GM12878 (cell line): ENCODE data around the gene KATNA1. TPM values are rescaled to one million over a fixed set of nuclear protein-coding genes. Genes with fewer than 3 reads are reported as not detected.

Experiments used
- ATAC-seq: fragments of 200-7000 bp; cut with Tn5 transposase; 3 replicates; pipeline ENCODE4 v1.9.1; 2020; ENCODE audit warnings: mild to moderate bottlenecking, moderate library complexity
- BruUV-seq: library from RNA; stranded (reverse); fragments of 400-500 nt; replicated peaks from 2 replicates; lab custom pipeline; 2021; lab: Mats Ljungman, UMichigan
- CTCF ChIA-PET: fragments of 300-600 bp; sonication (Branson Sonifier 250); formaldehyde crosslinking; extraction: SDS; loops from one replicate; lab custom pipeline; 2021; ENCODE audit warnings: inconsistent platforms; lab: Yijun Ruan, JAX
- POLR2A ChIA-PET: fragments of 350-600 bp; formaldehyde crosslinking; extraction: SDS; loops from one replicate; lab custom pipeline; 2021; ENCODE audit warnings: inconsistent platforms; lab: Charles Lee
- RAD21 ChIA-PET: fragments of 300-600 bp; sonication (Branson Sonifier 250); formaldehyde crosslinking; loops from one replicate; lab custom pipeline; 2023; ENCODE audit warnings: antibody characterized with exemption; ENCODE audit not compliant: unreplicated experiment; lab: Charles Lee
- SMC1A ChIA-PET: fragments of 300-600 bp; sonication (Branson Sonifier 250); formaldehyde crosslinking; loops from one replicate; lab custom pipeline; 2023; ENCODE audit not compliant: unreplicated experiment, uncharacterized antibody; lab: Charles Lee
- DNase-seq: peaks from one replicate; pipeline ENCODE4 v3.0.0-alpha.2; 2011; ENCODE audit warnings: low read depth, low spot score
- FAIRE-seq: peaks from 3 replicates; lab custom pipeline; 2011; peaks lifted over from hg19 to GRCh38; lab: Jason Lieb, UNC
- H2AFZ ChIP-seq: 2 replicates; pipeline ENCODE4 v1.6.0; 2011; ENCODE audit warnings: low read depth, low read length, control low read depth; ENCODE audit not compliant: control insufficient read depth
- H3K27ac ChIP-seq: 2 replicates; pipeline ENCODE4 v1.5.1; 2011; ENCODE audit warnings: control low read depth; ENCODE audit not compliant: control insufficient read depth, insufficient read depth
- H3K27me3 ChIP-seq, 2 experiments: replicated peaks in 1 of 2; 2 replicates each; pipeline versions ENCODE4 v1.6.0 to v1.6.1; 2011; ENCODE audit warnings: low read length in 1 of 2; ENCODE audit not compliant: control insufficient read depth in 2 of 2, insufficient read depth in 2 of 2
- H3K36me3 ChIP-seq, 2 experiments: 2 replicates each; pipeline ENCODE4 v1.5.1; 2011; ENCODE audit warnings: low read length in 1 of 2; ENCODE audit not compliant: control insufficient read depth in 2 of 2, insufficient read depth in 2 of 2
- H3K4me1 ChIP-seq: 2 replicates; pipeline ENCODE4 v1.6.1; 2011; ENCODE audit warnings: mild to moderate bottlenecking, low read length, moderate library complexity, mixed read lengths; ENCODE audit not compliant: control insufficient read depth, insufficient read depth
- H3K4me2 ChIP-seq: 2 replicates; pipeline ENCODE4 v1.6.0; 2011; ENCODE audit warnings: control low read depth; ENCODE audit not compliant: control insufficient read depth, insufficient read depth
- H3K4me3 ChIP-seq: fragments of 200-600 bp; sonication (generic); 2 replicates; pipeline ENCODE4 v1.5.1; 2016
- H3K79me2 ChIP-seq: 2 replicates; pipeline ENCODE4 v1.6.0; 2011; ENCODE audit warnings: low read length; ENCODE audit not compliant: control insufficient read depth, insufficient read depth
- H3K9ac ChIP-seq: 2 replicates; pipeline ENCODE4 v1.8.0; 2011; ENCODE audit warnings: low read length, control low read depth, mixed read lengths; ENCODE audit not compliant: control insufficient read depth, insufficient read depth
- H3K9me3 ChIP-seq: replicated peaks from 3 replicates; pipeline ENCODE4 v1.5.1; 2011; ENCODE audit warnings: mild to moderate bottlenecking, low read length; ENCODE audit not compliant: control insufficient read depth, insufficient read depth
- H4K20me1 ChIP-seq: 2 replicates; pipeline ENCODE4 v1.6.0; 2011; ENCODE audit not compliant: control insufficient read depth, insufficient read depth
- CHD4 ChIP-seq: fragments of 200-600 bp; sonication (generic); IDR thresholded peaks from 2 replicates; pipeline ENCODE4 v1.6.1; 2016; ENCODE audit warnings: mild to moderate bottlenecking
- MEF2A ChIP-seq: IDR thresholded peaks from 2 replicates; pipeline ENCODE4 v1.6.1; 2011; ENCODE audit warnings: low read depth, mild to moderate bottlenecking, low read length, moderate library complexity; ENCODE audit not compliant: insufficient read depth
- MEF2B ChIP-seq: fragments of 450-650 bp; IDR thresholded peaks from 2 replicates; pipeline ENCODE4 v1.6.1; 2018; ENCODE audit warnings: mild to moderate bottlenecking, moderate library complexity; ENCODE audit not compliant: partially characterized antibody, poor library complexity, severe bottlenecking
- RELA ChIP-seq: fragments of 450-650 bp; IDR thresholded peaks from 2 replicates; pipeline ENCODE4 v1.8.0; 2014; ENCODE audit warnings: borderline replicate concordance; ENCODE audit not compliant: partially characterized antibody
- WGBS: methylation state at CpG from one replicate; pipeline ENCODE4 v1.1.6; 2016; ENCODE audit warnings: low lambda C conversion rate; ENCODE audit not compliant: insufficient replicate concordance, insufficient coverage; ENCODE audit errors: missing lambda C conversion rate; 5-methylcytosine and 5-hydroxymethylcytosine counted together
- in situ Hi-C: fragments of 300-500 bp; cut with MboI; formaldehyde crosslinking; loops from 9 replicates; pipeline ENCODE4 v1.14.3; 2018; ENCODE audit warnings: mixed read lengths
- intact Hi-C: fragments of 100-400 bp; cut with micrococcal nuclease; formaldehyde crosslinking; loops from one replicate; pipeline ENCODE4 v1.14.2; 2022; ENCODE audit not compliant: unreplicated experiment
- polyA plus RNA-seq, 11 experiments: library from polyadenylated mRNA; depleted of rRNA in 4 of 11; unstranded in 6 of 11; stranded (reverse) in 5 of 11; fragments of >200 nt; fragmentation: Nextera tagmentation in 4 of 11; fragmentation: Illumina TruSeq in 1 of 11; extraction: Ambion mirVana in 4 of 11; extraction: Trizol in 1 of 11; gene quantifications; 1 replicate in 1 of 11; 2 replicates in 10 of 11; pipeline versions ENCODE4 v1.2.1 to v1.2.3, GENCODE V29; 2011 to 2016; ENCODE audit warnings: inconsistent platforms in 2 of 11, missing spikeins in 2 of 11, low read depth in 1 of 11
- total RNA-seq, 4 experiments: library from RNA; depleted of rRNA in 3 of 4; stranded (reverse); fragments of >200 nt in 3 of 4; fragmentation: Illumina TruSeq in 1 of 4; extraction: Trizol in 1 of 4; gene quantifications; 2 replicates each; pipeline versions ENCODE4 v1.2.1 to v1.2.3, GENCODE V29; 2013 to 2021
- TF ChIP-seq, protein P1 (sequence below): IDR thresholded peaks from 2 replicates; pipeline ENCODE4 v1.6.1; 2012; ENCODE audit warnings: low read length, inconsistent platforms

KATNA1 gene
- total and polyA plus RNA-seq, 10 of the 15 experiments (the other 5 are each of a cell fraction or from before 2014, with no cell fraction given): 15.4 to 35.3 (median 25.1) TPM

DNA sequence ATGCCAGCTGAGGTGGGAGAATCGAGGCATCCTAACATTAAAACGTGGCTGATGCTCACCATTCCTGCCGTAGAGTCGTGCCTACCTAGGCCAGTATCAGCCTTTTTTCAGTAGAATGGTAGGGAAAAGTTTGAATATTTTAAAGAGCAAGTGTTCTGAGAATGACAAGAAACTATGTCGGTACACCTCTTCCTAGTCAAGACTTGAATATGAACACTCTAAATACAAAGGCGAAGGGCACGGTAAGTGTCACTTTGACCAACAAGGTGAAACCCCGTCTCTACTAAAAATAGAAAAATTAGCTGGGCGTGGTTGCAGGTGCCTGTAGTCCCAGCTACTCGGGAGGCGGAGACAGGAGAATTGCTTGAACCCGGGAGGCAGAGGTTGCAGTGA, 81.3 kb downstream of the KATNA1 start:
- DNase-seq: no peak
- ChIA-PET POLR2A (interaction anchor here (0.6 to 2.0 kb wide), 2 partner anchors 76 to 151 kb away, joined by 4 to 6 read pairs; no protein-coding TSS in a partner anchor), SMC1A (interaction anchor here (1.6 to 1.7 kb wide), 3 partner anchors 13 to 151 kb away, joined by 4 to 5 read pairs (median 4); partner anchors contain the start of gene LATS1), RAD21 (interaction anchor here (0.9 to 2.2 kb wide), 3 partner anchors 20 to 150 kb away, joined by 3 to 8 read pairs (median 3); no protein-coding TSS in a partner anchor), CTCF (interaction anchor here (0.7 kb wide), 1 partner anchor 67 kb away, joined by 3 read pairs; no protein-coding TSS in a partner anchor)
- Histone ChIP-seq H3K9me3 (no peaks in the 10 kb centered on the region), H3K9ac (peak overlapping the region; percentile 96), H3K36me3 (no peaks in the 10 kb centered on the region), H3K79me2 (peaks cover 50% of the 10 kb centered on the region), H3K27me3 (no peaks in the 10 kb centered on the region), H3K27ac (peak overlapping the region; percentile 94), H3K4me3 (peak overlapping the region; percentile 97), H4K20me1 (no peaks in the 10 kb centered on the region), H2AFZ (peak overlapping the region; percentile 86), H3K4me1 (peaks cover 13% of the 10 kb centered on the region; the same call in 1 of the 2 replicates), H3K4me2 (peak overlapping the region; percentile 77)
- ATAC-seq: peak; percentile 26
- 0 out of 2 replicates have a peak, but pooled peaks have one; percentile 53 for TF ChIP-seq MEF2A
- TF ChIP-seq, protein P1, sequence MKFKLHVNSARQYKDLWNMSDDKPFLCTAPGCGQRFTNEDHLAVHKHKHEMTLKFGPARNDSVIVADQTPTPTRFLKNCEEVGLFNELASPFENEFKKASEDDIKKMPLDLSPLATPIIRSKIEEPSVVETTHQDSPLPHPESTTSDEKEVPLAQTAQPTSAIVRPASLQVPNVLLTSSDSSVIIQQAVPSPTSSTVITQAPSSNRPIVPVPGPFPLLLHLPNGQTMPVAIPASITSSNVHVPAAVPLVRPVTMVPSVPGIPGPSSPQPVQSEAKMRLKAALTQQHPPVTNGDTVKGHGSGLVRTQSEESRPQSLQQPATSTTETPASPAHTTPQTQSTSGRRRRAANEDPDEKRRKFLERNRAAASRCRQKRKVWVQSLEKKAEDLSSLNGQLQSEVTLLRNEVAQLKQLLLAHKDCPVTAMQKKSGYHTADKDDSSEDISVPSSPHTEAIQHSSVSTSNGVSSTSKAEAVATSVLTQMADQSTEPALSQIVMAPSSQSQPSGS: peak; percentile 43; the same call in 1 of the 2 replicates
- no peak for TF ChIP-seq RELA
- TF ChIP-seq CHD4: no peak
- peak; percentile 64 for TF ChIP-seq MEF2B
- in situ Hi-C loops: no loop called here
- FAIRE-seq: no peak
- intact Hi-C loops: loop anchor here (2.0 to 5.0 kb wide), 4 partner anchors 82 to 180 kb away; partner anchors contain the start of genes KATNA1, LATS1, NUP43 and PCMT1
- WGBS: 1% methylated on average over 12 of the region's 12 CpGs
- no TSS peak for BruUV-seq
